Mucosa of gallbladder (tissue), 1 donor: ENCODE measurements around the gene SAMD7. TPM values are rescaled to one million over a fixed set of nuclear protein-coding genes. Genes with fewer than 3 reads are reported as not detected.
A peak's percentile ranks its signal among the peaks of the same experiment; 100 is the strongest.

Source experiments
- DNase-seq: peaks from one replicate; pipeline ENCODE4 v3.0.0-alpha.2; 2020; ENCODE audit warnings: low spot score
- total RNA-seq: library from RNA; stranded (reverse); gene quantifications from one replicate; pipeline ENCODE4 v1.2.1, GENCODE V29; 2021
- donor health status: DM: no; HTN: no; CAD: no.

Gene SAMD7, protein sequence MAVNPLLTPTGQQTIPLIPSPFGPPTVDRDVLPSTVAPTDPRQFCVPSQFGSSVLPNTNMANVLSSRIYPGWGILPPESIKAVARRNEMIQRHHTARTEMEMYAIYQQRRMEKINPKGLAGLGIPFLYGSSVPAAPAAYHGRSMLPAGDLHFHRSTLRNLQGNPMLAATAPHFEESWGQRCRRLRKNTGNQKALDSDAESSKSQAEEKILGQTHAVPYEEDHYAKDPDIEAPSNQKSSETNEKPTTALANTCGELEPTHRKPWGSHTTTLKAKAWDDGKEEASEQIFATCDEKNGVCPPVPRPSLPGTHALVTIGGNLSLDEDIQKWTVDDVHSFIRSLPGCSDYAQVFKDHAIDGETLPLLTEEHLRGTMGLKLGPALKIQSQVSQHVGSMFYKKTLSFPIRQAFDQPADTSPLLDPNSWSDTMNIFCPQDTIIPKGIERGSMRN
- not detected for total RNA-seq

DNA sequence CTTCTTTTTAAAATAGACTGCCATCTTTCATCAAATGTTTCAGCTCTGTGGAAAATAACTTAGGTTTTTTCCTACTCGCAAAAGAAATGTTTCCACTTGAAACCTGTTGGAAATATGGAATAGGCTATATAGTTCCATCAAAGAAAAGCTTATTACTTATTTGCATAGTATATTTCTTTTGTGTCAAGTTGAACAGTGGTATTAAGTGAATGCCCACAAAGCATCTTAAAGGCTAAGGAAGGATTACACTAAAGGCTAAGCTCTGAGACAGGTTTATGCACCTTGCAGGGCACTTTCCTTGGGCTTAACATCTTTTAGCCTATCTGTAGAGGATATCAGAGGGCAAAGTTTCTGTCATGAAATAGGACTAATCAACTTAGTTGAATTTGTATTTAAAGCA is at the start of gene SAMD7:
Gene SAMD7 (plus strand): TSS at position 301 of the 400 bp plus-strand sequence. CDS start 7,927 bp downstream, outside the sequence.
- no peak for DNase-seq

DNA sequence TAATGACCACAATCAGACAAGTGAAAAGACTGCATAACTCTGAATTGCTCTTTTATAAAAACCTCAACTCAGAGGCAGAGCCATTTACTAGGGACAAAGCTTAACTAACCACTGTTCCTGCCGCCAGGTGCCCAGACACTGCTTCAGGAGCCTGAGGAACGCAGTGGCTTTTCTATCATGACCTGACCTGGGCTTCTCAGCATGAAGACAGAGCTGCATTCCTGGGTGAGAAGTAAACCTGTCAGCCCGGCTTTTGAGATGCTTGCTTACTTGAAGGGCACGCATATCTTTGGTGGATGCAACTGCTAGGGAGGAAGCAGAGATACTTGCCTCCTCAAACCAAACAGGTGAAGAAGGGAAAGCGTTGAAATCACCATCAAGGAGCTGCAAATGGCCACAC is 49.5 kb upstream of the SAMD7 start:
- no peak for DNase-seq

DNA sequence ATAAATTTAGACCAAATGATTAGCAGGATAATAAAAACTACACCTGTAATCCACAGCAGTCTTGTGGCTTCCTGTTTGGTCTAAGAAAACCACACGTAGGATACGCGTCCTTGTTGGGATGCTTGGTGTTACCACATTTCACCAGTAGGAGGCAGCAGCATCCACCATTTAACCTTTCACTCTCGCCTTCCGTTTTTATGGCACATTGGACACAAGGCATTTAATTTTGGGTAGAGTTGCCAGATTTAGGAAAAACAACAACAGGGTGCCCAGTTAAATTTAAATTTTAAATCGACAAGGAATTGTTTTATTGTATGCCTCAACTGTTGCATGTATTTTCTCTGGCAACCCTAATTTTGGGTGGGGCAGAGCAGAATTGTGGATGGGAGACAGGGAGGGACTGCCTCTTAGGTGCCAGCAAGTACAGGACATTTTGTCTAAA is 47.9 kb upstream of the SAMD7 start:
- DNase-seq: peak; percentile 82

DNA sequence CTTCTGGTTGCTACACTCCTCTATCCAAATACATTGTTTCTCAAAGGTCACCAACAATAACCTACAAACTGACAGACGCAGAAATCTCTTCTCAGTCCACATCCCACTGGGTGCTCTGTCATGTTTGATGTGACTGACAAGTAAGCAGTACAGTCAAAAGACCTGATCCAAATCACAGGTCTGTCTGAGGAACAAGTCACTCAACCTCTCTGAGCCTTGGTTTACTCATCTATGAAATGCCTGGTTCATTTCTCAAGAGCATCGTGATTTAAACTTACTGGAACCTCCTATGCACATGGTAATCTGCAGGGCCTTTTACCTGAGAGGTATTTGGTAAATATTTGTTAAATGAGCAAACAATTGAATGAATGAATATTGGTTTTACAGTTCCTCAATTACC is 47.1 kb upstream of the SAMD7 start:
- DNase-seq: no peak

DNA sequence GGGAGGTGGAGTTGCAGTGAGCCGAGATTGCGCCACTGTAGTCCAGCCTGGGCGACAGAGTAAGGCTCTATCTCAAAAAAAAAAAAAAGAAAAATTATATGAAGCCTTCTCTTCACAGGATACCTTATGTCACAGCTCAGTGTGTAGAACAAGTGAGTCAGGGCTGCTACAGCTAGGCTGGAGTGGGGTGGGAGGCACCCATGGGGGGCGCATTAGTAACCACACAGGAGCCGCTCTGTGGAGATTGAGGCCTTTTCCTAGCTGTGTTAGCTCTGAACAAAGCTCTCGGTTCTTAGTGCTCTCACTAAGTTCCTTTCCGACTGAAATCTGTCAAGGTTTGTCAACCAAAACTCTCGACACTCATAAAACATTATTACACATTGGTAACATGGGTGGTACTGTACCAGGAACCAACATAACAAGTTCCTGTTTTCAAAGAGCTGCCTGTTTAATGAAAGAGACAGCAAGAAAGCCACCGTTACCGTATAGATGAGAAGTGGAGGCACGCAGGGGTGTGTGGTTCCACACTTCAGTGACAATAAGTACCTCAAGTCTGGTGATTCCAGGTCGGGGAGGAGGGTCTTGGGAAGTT is 46.1 kb upstream of the SAMD7 start:
- no peak for DNase-seq

DNA sequence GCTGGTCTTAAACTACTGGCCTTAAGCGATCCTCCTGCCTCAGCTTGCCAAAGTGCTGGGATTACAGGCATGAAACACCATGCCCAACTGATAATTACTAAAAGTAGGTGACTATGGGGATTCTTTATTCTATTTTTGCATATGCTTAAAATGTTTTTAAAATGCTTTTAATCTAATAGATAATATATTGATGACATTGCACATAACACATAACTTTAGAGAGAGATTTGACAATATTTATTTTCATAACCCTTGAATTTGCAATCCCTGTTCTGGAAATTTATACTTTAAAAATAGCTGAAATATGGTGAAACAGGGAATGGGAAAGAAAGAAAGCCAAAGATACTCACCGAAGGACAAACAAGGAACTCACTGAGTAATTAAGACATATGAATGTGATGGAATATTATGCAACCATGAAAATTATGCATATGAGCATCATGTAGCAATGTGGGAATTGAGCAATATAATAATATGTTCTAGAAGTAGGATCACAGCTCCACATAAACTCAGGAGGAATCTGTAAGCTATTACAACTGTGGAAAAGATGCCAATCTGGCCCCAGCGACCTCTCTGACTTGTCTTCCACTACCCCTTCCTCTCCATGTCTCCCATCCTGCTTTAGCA is 43.7 kb upstream of the SAMD7 start:
- no peak for DNase-seq

DNA sequence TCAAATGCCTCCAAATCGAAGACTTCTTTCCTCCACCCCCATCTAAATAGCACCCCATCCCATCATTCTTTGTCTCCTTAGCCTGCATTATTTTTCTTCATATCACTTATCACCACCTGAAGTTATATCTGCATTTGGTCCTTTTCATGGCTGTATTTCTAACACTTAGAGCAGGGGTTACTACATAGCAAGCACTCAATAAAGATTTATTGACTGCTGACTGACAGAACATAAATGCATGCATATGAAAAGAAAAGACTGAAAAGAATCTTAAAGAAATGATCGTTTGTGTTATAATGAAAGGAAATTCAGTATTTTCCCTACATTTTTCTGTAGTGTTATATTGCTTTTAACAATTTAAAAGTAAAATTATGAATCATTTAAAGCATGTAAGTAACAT is 43.0 kb upstream of the SAMD7 start:
- no peak for DNase-seq

DNA sequence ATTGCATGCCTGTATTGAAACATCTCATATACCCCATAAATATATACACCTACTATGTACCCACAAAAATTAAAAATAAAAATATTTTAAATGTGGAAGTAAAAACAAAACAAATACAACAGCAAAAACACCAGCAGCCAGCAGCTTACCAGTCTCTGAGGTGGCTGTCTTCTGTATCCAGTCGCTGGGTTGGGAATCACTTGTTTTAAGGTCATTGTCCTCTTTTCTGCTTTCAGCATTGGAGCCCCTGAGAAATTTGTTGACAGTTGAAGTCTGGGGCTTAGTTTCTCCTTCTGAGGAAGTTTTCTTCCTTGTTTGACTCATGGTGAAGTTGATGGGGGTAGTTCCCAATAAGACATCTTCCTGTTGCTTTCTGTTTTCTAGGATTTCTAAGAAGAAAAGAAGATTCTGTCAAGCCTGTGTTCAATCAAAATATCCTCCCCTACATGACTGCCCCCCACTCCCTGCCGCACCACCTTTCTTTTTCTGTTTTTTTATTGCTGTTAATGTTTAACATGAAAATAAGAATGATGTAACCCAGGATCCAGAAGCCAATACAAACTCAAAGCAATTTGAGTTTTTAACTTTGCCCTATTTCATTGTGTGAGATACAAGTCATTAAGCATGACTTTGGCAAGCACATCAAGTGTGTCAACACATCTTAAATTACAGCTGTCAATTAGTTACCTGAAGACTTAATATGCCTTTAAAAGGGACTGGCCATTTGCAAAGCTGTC is 41.7 kb upstream of the SAMD7 start, which contains the start of gene LRRC31:
Gene LRRC31 (minus strand): TSS at position 452 of the 737 bp plus-strand sequence. CDS start 128 bp downstream, at position 324.
- DNase-seq: no peak

DNA sequence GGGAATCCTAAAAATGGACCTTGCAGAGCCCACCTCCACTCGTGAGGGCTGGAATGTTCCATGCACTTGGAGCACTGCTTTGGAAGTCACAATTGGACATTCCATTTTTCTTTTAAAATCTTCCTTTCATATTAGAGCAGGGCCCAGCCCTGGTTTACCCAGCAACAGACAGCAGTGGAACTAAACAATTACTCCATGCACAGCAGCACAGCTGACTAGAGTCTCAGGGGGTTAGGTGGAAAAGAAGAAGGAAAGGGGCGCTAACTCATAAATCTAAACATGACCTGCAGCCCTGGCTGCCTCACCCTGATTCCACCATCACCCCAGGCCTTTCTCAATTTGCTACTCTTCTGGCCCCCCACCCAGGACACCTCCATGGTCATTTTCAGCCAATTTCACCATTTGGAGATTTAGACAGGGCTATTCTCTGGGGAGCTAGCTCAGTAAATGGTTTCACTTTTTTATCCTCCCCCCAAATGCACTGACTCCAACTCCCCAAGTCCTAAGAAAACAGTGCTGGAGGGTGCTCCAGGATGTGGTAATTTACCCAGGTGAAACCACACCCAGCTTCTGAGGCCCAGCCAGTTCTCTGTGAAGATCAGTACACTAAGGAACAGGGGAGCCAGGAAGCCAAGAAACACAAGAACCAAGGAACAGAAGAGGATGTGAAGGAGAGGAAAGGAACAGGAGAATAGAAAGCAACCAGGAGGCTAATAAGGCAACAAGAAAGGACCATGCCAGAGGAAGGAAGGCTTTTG is 40.1 kb upstream of the SAMD7 start:
- no peak for DNase-seq

DNA sequence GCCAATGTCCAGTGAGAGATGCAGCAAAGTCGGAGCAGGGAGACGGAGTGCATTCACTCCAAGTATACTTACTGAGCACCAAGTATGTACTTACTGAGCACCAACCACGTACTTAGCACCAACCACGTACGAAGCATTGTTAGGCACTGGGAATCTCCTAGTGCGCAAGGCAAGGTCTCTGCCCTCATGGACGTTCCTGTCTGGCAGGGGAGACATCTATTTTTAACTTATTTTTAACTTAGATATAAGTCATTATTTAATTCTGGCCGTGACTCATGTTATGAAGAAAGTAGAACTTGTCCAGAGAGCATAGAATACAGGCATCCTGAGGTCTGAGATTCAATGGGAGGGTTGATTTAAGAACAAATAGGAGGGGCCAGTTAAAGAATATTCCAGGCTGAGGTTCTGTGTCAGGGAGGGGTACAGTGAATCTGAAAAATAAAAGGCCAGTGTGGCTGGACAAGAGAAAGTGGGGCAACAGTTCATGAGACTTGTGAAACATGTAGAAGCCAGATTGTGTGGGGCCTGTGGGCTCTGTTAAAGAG is 32.3 kb upstream of the SAMD7 start:
- no peak for DNase-seq

DNA sequence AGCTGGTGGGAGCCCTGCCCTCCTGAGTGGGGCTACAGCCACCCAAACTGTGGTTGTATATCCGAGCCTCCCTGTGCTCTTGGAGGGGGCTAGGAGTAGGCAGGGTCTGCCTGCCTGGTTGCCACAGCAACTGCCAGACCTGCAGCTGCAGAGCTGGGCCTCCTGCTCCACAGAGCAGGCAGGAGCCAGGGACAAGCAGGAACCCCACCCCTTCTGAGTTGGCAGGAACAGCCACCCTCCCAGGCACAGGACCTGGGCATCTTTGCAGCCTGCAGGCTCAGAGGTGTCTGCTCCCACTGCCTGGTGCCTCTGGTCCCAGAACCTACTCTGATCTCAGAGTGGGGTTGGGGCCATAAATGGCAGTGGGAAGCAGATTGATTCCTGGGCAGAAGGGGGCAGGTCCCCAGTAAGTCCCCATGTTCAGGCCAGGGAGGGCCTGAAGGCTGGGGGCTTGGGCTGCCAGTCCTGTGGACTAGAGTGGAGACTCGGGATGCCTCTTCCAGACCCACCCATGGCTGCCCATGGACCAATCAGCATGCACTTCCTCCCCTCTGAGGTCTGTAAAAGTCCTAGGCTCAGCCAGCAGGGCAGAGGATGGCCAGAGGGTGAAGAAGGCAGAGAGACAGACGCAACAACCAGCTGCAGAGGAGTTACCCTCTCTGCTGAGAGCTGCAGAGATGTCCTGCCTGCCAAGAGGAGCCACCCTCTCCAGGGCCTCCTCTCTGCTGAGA is 31.4 kb upstream of the SAMD7 start:
- no peak for DNase-seq

DNA sequence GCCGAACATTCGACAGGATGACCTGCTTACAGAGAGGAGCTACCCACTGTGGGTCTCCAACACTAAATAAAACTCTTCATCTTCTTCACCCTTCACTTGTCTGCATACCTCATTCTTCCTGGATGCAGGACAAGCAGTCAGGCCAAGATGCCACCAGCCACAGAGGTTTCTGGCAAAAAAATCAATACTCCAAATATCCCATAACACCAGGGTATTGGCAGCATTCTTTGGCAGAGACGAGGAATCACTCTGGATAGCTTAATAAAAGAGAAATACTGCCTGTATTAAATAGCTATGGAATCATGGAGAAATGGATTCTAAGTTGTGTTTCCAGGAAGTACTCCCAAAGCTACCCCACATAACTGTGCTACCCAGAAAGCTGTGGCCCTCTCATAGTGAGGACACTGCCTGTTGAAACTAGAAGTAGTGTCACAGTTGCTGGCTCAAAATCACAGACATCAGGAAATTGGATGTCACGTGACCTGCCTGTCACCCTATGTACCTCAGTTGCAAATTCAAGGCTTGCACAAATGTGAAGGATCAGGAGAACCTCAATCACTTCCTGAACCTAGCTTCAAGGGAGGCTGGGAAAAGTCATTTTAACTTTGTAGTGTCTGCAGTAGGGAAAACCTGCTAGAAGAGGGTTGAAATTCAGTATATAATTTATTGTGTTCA is 30.7 kb upstream of the SAMD7 start:
- DNase-seq: no peak

DNA sequence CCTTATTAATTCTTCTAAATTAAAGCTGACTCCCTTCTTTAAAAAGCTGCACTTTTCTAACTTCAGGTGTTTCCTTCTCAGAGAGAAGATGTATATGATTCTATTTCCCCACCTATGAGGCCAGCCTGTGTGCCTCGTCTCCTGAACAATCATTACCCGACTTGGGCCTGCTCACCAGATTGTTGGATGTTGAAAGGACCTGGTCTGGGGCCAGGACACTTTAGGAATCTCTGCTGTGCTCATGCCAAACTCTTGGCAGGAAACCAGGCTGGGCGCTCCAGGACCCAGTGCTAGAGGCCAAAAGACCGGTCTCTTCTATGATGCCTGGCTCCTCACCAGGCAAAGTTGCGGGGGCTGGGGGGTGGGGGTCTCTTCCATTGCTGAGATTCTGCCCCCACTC is 24.7 kb upstream of the SAMD7 start:
- DNase-seq: peak; percentile 54

DNA sequence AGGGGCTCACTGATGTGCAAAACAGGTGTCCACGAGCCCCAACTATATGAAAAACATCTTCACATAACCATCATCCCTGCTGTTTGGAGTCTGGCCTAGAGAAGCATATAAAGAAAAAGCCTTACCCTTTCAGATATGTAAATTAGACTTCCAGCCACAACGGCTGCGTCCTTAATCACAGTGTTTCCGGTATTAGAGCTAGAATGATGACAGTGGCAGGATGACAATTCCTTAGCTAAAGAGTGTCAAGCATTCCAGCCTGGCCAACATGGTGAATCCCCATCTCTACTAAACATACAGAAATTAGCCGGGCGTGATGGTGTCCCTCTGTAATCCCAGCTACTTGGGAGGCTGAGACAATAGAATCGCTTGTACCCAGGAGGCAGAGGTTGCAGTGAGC is 19.5 kb upstream of the SAMD7 start:
- DNase-seq: no peak

DNA sequence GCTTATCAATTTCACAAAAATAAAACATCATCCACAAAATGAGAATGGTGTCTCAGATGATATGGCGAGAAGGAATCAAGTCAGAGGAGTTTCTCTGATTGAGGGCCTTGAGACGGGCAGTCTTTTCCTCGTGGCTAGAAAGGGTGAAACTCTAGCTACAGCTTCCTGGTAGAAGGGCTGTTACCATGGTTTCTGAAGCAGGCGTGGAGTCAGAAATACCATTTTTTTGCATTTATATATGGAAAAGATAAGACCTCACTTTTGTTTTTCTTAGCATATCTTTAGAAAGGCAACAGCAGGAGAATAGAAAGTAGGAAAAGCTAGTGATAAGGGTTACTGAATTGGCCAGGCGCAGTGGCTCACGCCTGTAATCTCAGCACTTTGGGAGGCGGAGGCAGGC is 17.3 kb upstream of the SAMD7 start:
- no peak for DNase-seq

DNA sequence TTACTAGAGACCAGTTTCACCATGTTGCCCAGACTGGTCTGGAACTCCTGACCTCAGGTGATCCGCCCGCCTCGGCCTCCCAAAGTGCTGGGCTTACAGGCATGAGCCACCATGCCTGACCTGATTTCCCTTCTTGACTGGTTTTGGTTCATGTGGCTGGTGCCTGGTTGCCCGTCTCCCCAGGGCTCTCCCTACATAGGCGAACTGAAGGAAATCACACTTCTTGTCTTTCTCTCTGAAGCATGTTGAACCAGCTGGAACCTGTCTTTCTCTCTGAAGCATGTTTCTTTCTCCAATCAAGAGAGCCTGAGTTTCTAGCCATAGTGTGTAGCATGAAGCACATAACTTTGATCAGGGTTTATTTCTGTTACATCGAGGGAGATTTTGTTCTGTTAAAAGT is 16.3 kb upstream of the SAMD7 start:
- no peak for DNase-seq

DNA sequence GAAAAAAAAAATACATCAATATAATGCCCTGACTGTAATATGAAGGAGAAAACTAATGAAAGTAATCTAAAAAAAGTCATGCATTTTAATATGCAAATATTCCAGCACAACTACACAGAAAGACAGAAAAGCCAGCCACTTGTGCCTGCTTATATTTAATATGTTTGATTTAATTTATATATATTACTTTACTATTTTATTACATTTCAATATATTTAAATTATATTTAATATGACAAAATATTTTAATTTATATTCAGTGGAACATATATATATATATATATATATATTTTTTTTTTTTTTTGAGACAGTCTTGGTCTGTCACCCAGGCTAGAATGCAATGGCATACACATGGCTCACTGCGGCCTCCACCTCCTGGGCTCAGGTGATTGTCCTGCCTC is 14.1 kb upstream of the SAMD7 start:
- DNase-seq: no peak

DNA sequence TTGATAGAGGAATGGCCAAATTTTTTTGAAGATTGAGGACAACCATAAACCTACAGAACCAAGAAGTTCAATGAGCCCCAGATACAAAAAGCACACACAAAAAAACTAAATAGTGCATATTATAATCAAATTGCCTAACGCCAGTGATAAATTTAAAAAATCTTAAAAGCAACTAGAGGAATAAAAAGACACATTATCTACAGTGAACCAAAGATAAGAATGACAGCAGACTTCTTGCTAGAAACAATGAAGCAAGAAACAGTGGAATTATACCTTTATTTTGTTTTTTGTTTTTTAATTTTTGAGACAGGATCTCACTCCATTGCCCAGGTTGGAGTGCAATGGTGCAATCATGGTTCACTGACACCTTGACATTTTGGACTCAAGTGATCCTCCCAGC is 9.9 kb upstream of the SAMD7 start:
- DNase-seq: no peak

DNA sequence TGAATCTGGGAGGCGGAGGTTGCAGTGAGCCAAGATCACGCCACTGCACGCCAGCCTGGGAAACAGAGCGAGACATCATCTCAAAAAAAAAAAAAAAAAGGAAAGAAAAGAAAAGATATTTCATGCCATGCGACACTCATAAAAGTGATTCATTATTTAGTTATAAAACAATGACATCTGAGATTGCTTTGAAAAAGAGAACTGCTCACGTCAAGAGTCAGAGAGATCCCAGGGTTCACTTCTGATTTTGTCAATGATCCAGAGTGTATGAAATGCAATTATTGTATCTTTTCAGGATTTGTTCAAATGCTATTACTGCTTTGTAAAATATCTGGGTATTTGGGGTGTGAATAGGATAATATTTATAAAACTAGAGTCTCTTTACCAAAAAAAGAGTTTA is 6.0 kb upstream of the SAMD7 start:
- no peak for DNase-seq

DNA sequence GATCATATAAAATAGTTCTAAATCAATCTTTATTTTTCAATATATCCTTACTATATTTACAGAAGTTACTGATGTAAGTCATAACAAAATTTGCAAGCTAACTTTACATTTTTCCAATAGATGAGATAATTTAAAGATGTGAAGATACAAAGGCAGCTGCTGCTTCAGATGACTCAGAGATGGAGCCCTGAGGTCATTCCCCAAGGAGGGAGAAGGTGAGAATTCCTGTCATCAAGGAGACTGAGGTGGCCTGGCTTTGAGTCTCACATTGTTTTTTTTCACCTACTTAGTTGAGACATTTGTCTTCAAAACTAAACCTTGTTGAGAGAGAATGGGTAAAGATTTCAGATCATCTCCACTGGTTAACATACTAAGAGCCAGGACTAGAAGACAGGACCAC is 3.9 kb upstream of the SAMD7 start:
- DNase-seq: no peak
